SK-N-SH (cell line): ENCODE data around the gene ZC3H7B. TPM values are rescaled to one million over a fixed set of nuclear protein-coding genes. Genes with fewer than 3 reads are reported as not detected.

Source experiments
- CTCF ChIA-PET: fragments of 300-600, 350-600 bp; formaldehyde crosslinking; extraction: SDS; loops from one replicate; lab custom pipeline; 2021; lab: Yijun Ruan, JAX
- POLR2A ChIA-PET: fragments of 350-600 bp; sonication (Branson Sonifier 250); formaldehyde crosslinking; extraction: SDS; loops from one replicate; lab custom pipeline; 2020; ENCODE audit warnings: antibody characterized with exemption, inconsistent platforms; lab: Yijun Ruan, JAX
- DNase-seq: peaks from one replicate; pipeline ENCODE4 v3.0.0; 2012
- H2AFZ ChIP-seq: fragments of 200-600 bp; sonication (generic); 2 replicates; pipeline ENCODE4 v1.8.1; 2016; ENCODE audit warnings: antibody characterized with exemption, mild to moderate bottlenecking, low read depth
- H3F3A ChIP-seq: fragments of 200-600 bp; sonication (generic); replicated peaks from 2 replicates; pipeline ENCODE3; 2016; ENCODE audit warnings: antibody characterized with exemption, mild to moderate bottlenecking; ENCODE audit not compliant: insufficient read depth
- H3K27ac ChIP-seq, 2 experiments: fragments of 200-500 bp in 1 of 2; fragments of 200-600 bp in 1 of 2; sonication (Bioruptor generic) in 1 of 2; sonication (generic), shearing (Covaris generic) in 1 of 2; 2 replicates each; pipeline versions ENCODE4 v1.5.1 to v1.6.1; 2014 to 2016; ENCODE audit warnings: low read depth in 2 of 2, inconsistent platforms in 1 of 2, low read length in 1 of 2, mild to moderate bottlenecking in 1 of 2, mixed read lengths in 1 of 2
- H3K27me3 ChIP-seq: fragments of 200-600 bp; sonication (generic), shearing (Covaris generic); 2 replicates; pipeline ENCODE4 v1.6.1; 2016; ENCODE audit warnings: mixed run types; ENCODE audit not compliant: insufficient read depth
- H3K36me3 ChIP-seq, 2 experiments: fragments of 200-500 bp in 1 of 2; fragments of 200-600 bp in 1 of 2; sonication (Bioruptor generic) in 1 of 2; sonication (generic) in 1 of 2; replicated peaks in 1 of 2; 2 replicates each; pipeline versions ENCODE3 to v1.5.1; 2014 to 2016; ENCODE audit warnings: low read length in 1 of 2, mild to moderate bottlenecking in 1 of 2; ENCODE audit not compliant: insufficient read depth in 2 of 2, control insufficient read depth in 1 of 2
- H3K4me1 ChIP-seq, 2 experiments: fragments of 200-500 bp in 1 of 2; fragments of 200-600 bp in 1 of 2; sonication (Bioruptor generic) in 1 of 2; sonication (generic), shearing (Covaris generic) in 1 of 2; 2 replicates each; pipeline versions ENCODE4 v1.5.1 to v1.6.1; 2014 to 2016; ENCODE audit warnings: low read depth in 1 of 2, low read length in 1 of 2, mixed run types in 1 of 2; ENCODE audit not compliant: insufficient read depth in 2 of 2, control insufficient read depth in 1 of 2
- H3K4me2 ChIP-seq: fragments of 200-600 bp; sonication (generic), shearing (Covaris generic); 2 replicates; pipeline ENCODE4 v1.6.1; 2017; ENCODE audit warnings: mixed run types
- H3K4me3 ChIP-seq, 2 experiments: fragments of 200-500 bp in 1 of 2; fragments of 200-600 bp in 1 of 2; sonication (Bioruptor generic) in 1 of 2; sonication (generic), shearing (Covaris generic) in 1 of 2; 2 replicates each; pipeline versions ENCODE4 v1.5.1 to v1.8.1; 2014 to 2016; ENCODE audit warnings: low read depth in 2 of 2, inconsistent platforms in 1 of 2, low read length in 1 of 2, mild to moderate bottlenecking in 1 of 2, mixed read lengths in 1 of 2, moderate library complexity in 1 of 2
- H3K79me2 ChIP-seq: fragments of 200-600 bp; sonication (generic); 2 replicates; pipeline ENCODE4 v1.8.1; 2017; ENCODE audit warnings: mild to moderate bottlenecking; ENCODE audit not compliant: insufficient read depth
- H3K9ac ChIP-seq: fragments of 200-600 bp; sonication (generic); 2 replicates; pipeline ENCODE4 v1.6.1; 2017; ENCODE audit warnings: mixed run types
- H3K9me2 ChIP-seq: fragments of 200-600 bp; sonication (generic); 2 replicates; pipeline ENCODE4 v1.6.1; 2017; ENCODE audit warnings: mixed run types
- H3K9me3 ChIP-seq: fragments of 200-600 bp; sonication (generic); 2 replicates; pipeline ENCODE4 v1.6.1; 2017; ENCODE audit warnings: mixed run types, mild to moderate bottlenecking, moderate library complexity
- H4K20me1 ChIP-seq: fragments of 200-600 bp; sonication (generic); 2 replicates; pipeline ENCODE4 v1.6.1; 2017; ENCODE audit warnings: mild to moderate bottlenecking, mixed run types; ENCODE audit not compliant: insufficient read depth
- CHD2 ChIP-seq: fragments of 150-350 bp; IDR thresholded peaks from 2 replicates; pipeline ENCODE4 v1.6.1; 2018; ENCODE audit warnings: low read length; ENCODE audit not compliant: partially characterized antibody
- EP300 ChIP-seq, 2 experiments: IDR thresholded peaks; 2 replicates each; pipeline versions ENCODE4 v1.4.0 to v1.6.1; 2012; ENCODE audit warnings: borderline replicate concordance in 1 of 2, low read depth in 1 of 2, low read length in 1 of 2
- EZH2phosphoT487 ChIP-seq: fragments of 200-600 bp; sonication (generic); IDR thresholded peaks from 2 replicates; pipeline ENCODE4 v1.6.1; 2017; ENCODE audit warnings: low read depth, mixed run types, mild to moderate bottlenecking, antibody characterized with exemption, moderate library complexity, borderline replicate concordance
- MEF2A ChIP-seq: IDR thresholded peaks from 2 replicates; pipeline ENCODE4 v1.4.0; 2012; ENCODE audit warnings: low read depth, borderline replicate concordance
- NRF1 ChIP-seq: IDR thresholded peaks from 2 replicates; pipeline ENCODE4 v1.6.1; 2012; ENCODE audit warnings: low read depth, mild to moderate bottlenecking, low read length
- POLR2AphosphoS5 ChIP-seq: IDR thresholded peaks from 2 replicates; pipeline ENCODE4 v1.6.1; 2012; ENCODE audit warnings: low read depth, low read length
- RAD21 ChIP-seq: IDR thresholded peaks from 2 replicates; pipeline ENCODE4 v1.6.1; 2012; ENCODE audit warnings: mild to moderate bottlenecking, low read length
- SMC3 ChIP-seq: IDR thresholded peaks from 2 replicates; pipeline ENCODE4 v1.6.1; 2012; ENCODE audit warnings: low read depth, low read length, improper control_type of control experiment
- TAF1 ChIP-seq: IDR thresholded peaks from 2 replicates; pipeline ENCODE4 v1.6.1; 2012; ENCODE audit warnings: low read depth, mild to moderate bottlenecking, low read length, moderate library complexity, borderline replicate concordance
- TCF12 ChIP-seq: IDR thresholded peaks from 2 replicates; pipeline ENCODE4 v1.4.0; 2012
- YY1 ChIP-seq: IDR thresholded peaks from 2 replicates; pipeline ENCODE4 v1.4.0; 2012; ENCODE audit warnings: low read depth, mild to moderate bottlenecking
- WGBS: methylation state at CpG from one replicate; pipeline ENCODE4 v1.1.6; 2017; ENCODE audit warnings: low lambda C conversion rate; 5-methylcytosine and 5-hydroxymethylcytosine counted together
- polyA plus RNA-seq, 3 experiments: library from polyadenylated mRNA; depleted of rRNA; stranded (reverse); fragments of >200 nt; gene quantifications; 2 replicates each; pipeline ENCODE4 v1.2.3, GENCODE V29; 2012
- TF ChIP-seq, protein P1 (sequence below): fragments of 150-350 bp; IDR thresholded peaks from 2 replicates; pipeline ENCODE4 v1.6.1; 2016; ENCODE audit warnings: mild to moderate bottlenecking, low read depth, low read length
- TF ChIP-seq, protein P2 (sequence below): IDR thresholded peaks from 2 replicates; pipeline ENCODE4 v1.4.0; 2012; ENCODE audit warnings: low read depth, borderline replicate concordance
- TF ChIP-seq, protein P3 (sequence below): IDR thresholded peaks from 2 replicates; pipeline ENCODE4; 2012
- TF ChIP-seq, protein P4 (sequence below): IDR thresholded peaks from 2 replicates; pipeline ENCODE4 v1.4.0; 2012; ENCODE audit warnings: low read depth
- TF ChIP-seq, protein P5 (sequence below): fragments of 200-600 bp; sonication (generic); IDR thresholded peaks from 2 replicates; pipeline ENCODE4 v1.6.1; 2017; ENCODE audit warnings: antibody characterized with exemption, mild to moderate bottlenecking, moderate library complexity

ZC3H7B gene
- polyA plus RNA-seq, 1 of the 3 experiments (the other 2 are of a cell fraction) = 27.1 TPM

DNA sequence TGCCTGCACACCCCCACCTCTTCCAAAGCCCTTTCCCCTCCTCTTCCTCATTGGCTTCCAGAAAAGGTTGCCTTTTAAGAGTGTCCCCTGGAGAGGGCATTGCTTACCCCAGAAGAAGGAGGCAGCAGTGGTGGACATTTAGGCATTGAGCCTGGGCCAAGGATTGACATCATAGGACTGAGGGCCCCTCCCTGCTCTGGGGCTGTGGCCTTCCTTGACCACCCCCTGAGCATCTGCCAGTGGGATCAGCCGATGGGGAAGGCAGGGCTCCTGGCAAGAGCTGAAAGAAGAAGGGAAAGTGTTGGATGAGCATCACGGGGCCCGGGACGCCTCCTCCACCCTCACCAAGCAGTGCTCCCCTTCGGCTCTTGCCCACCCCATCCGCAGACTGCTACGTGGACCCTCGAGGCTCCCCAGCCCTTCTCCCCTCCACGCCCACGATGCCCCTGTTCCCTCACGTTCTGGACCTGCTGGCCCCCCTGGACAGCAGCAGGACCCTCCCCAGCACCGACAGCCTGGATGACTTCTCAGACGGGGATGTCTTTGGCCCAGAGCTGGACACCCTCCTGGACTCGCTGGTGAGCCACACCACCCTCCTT is 37.4 kb downstream of the ZC3H7B start:
- Histone ChIP-seq H4K20me1 (no peaks in the 10 kb centered on the region), H2AFZ (no peak overlapping the region), H3K4me3 (no peak overlapping the region), H3K27ac (no peak overlapping the region), H3K36me3 (peaks cover 0 to 9% of the 10 kb centered on the region in 2 experiments), H3K4me2 (no peak overlapping the region), H3K4me1 (no peaks in the 10 kb centered on the region), H3K27me3 (no peaks in the 10 kb centered on the region), H3K79me2 (no peaks in the 10 kb centered on the region), H3K9ac (no peak overlapping the region), H3F3A (no peaks in the 10 kb centered on the region), H3K9me3 (no peaks in the 10 kb centered on the region), H3K9me2 (no peaks in the 10 kb centered on the region)
- 100% methylated on average over 5 of the region's 14 CpGs for WGBS
- POLR2A ChIA-PET = no interaction called here
- TF ChIP-seq, protein P1, sequence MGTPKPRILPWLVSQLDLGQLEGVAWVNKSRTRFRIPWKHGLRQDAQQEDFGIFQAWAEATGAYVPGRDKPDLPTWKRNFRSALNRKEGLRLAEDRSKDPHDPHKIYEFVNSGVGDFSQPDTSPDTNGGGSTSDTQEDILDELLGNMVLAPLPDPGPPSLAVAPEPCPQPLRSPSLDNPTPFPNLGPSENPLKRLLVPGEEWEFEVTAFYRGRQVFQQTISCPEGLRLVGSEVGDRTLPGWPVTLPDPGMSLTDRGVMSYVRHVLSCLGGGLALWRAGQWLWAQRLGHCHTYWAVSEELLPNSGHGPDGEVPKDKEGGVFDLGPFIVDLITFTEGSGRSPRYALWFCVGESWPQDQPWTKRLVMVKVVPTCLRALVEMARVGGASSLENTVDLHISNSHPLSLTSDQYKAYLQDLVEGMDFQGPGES = no peak
- TF ChIP-seq, protein P2, sequence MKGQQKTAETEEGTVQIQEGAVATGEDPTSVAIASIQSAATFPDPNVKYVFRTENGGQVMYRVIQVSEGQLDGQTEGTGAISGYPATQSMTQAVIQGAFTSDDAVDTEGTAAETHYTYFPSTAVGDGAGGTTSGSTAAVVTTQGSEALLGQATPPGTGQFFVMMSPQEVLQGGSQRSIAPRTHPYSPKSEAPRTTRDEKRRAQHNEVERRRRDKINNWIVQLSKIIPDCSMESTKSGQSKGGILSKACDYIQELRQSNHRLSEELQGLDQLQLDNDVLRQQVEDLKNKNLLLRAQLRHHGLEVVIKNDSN = no peak
- no peak for TF ChIP-seq CHD2
- TF ChIP-seq, protein P3, sequence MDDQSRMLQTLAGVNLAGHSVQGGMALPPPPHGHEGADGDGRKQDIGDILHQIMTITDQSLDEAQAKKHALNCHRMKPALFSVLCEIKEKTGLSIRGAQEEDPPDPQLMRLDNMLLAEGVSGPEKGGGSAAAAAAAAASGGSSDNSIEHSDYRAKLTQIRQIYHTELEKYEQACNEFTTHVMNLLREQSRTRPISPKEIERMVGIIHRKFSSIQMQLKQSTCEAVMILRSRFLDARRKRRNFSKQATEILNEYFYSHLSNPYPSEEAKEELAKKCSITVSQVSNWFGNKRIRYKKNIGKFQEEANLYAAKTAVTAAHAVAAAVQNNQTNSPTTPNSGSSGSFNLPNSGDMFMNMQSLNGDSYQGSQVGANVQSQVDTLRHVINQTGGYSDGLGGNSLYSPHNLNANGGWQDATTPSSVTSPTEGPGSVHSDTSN = no peak
- TF ChIP-seq RAD21 = no peak
- TF ChIP-seq POLR2AphosphoS5 = no peak
- no peak for TF ChIP-seq MEF2A
- TF ChIP-seq EP300 (IDR thresholded peaks at IDR 0.05; ENCODE audit: borderline replicate concordance in 1 of 2, low read depth in 1 of 2, low read length in 1 of 2) = no peak
- TF ChIP-seq, protein P4, sequence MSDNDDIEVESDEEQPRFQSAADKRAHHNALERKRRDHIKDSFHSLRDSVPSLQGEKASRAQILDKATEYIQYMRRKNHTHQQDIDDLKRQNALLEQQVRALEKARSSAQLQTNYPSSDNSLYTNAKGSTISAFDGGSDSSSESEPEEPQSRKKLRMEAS = no peak
- TF ChIP-seq TAF1 = no peak
- TF ChIP-seq, protein P5, sequence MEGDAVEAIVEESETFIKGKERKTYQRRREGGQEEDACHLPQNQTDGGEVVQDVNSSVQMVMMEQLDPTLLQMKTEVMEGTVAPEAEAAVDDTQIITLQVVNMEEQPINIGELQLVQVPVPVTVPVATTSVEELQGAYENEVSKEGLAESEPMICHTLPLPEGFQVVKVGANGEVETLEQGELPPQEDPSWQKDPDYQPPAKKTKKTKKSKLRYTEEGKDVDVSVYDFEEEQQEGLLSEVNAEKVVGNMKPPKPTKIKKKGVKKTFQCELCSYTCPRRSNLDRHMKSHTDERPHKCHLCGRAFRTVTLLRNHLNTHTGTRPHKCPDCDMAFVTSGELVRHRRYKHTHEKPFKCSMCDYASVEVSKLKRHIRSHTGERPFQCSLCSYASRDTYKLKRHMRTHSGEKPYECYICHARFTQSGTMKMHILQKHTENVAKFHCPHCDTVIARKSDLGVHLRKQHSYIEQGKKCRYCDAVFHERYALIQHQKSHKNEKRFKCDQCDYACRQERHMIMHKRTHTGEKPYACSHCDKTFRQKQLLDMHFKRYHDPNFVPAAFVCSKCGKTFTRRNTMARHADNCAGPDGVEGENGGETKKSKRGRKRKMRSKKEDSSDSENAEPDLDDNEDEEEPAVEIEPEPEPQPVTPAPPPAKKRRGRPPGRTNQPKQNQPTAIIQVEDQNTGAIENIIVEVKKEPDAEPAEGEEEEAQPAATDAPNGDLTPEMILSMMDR = no peak
- no peak for TF ChIP-seq YY1
- no peak for TF ChIP-seq SMC3
- no peak for TF ChIP-seq EZH2phosphoT487
- no peak for TF ChIP-seq NRF1
- no peak for TF ChIP-seq TCF12
- DNase-seq = no peak
- CTCF ChIA-PET = no interaction called here
